Stimulated activated CD8-positive, alpha-beta memory T cell treated with anti-CD3 and anti-CD28 coated beads, Interleukin-2, amount 100 ng/mL, for 48 hours (primary cell): Measurements from ENCODE around the gene OSBPL5.

Experiments
- DNase-seq, 2 donors: peaks; one replicate each; pipeline ENCODE4 v3.0.0-alpha.2; 2020; ENCODE audit warnings: low read depth in 2 of 2

The OSBPL5 gene

GRCh38 chr11:3162410-3163240, 2.5 kb downstream of the OSBPL5 start:
- DNase-seq: no peak

DNA sequence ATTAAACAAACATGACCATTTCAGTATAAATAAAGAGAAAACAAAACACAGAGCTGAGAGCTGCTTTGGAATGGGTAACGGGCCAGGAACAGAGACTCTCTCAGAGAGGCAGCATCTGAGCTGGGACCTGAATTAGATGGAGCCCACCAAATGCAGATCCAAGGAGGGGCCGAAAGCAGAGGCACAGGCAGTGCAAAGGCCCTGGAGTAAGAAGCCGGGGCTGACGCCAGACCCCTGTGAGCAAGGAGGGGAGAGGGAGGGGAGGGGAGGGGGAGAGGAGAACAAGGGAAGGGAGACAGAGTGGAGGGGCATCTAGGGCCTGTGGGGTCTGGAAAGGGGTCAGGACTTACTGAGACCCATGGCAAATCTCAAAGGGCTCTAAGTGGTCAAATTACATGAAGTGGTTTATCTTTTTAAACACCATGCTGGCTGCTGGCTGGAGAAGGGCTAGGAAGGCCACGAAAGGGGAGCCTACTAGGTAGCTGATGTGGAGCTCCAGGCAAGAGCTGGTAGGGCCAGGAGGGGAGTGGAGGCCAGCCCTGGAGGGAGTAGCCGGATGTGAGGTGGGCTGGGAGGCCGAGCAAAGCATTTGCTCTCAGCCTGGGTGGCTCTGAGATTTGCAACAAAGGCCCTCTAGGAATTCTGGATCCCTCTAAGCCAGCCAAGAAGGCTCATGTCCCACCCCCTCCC, 3.2 kb downstream of the OSBPL5 start:
- DNase-seq: no peak

GRCh38 chr11:3161309-3161708, 3.8 kb downstream of the OSBPL5 start:
- DNase-seq: no peak

GRCh38 chr11:3160252-3161031, 4.7 kb downstream of the OSBPL5 start:
- DNase-seq: no peak

GRCh38 chr11:3159296-3160190, 5.6 kb downstream of the OSBPL5 start:
- no peak for DNase-seq

DNA sequence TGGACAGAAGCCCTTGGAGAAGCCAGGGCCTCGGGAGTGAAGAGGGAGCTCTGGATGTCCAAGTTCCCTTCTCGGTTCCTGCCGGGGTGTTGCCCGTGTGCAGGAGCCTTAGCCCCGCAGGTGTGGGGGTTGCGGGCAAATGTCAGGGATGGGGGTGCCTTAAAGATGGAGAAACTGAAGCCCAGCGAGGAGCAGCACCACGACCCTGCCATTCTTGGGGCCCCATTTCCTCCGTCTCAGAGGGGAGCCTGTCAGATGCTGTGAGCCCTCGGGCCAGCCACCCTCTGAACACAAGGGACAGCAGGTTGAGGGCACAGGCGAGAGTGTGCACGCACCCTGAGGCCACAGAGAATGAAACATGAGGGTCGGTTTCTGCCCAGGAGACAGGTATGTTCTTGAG, 6.3 kb downstream of the OSBPL5 start:
- no peak for DNase-seq

DNA sequence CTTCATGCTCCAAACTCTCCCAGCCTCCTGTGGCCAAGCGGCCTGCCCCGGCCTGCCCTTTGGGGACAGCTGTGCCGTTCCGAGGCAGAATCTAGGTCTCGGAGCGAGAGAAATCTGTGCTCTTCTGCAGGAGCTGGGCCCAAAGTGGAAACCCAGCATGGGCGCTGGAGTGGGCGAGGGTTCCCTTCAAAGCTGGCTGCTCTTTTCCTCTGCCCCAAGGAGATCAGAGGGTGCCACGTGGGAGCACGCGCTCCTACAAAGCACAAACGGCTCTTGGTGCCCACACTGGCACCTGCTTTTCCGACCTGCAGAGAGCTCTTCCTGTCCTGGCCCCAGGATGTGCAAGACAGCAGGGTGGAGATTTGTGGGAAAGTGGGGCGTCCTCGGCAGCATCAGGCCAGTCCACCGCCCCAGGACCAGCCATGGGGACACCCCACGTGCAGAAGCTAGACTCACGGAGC, 6.9 kb downstream of the OSBPL5 start:
- no peak for DNase-seq

DNA sequence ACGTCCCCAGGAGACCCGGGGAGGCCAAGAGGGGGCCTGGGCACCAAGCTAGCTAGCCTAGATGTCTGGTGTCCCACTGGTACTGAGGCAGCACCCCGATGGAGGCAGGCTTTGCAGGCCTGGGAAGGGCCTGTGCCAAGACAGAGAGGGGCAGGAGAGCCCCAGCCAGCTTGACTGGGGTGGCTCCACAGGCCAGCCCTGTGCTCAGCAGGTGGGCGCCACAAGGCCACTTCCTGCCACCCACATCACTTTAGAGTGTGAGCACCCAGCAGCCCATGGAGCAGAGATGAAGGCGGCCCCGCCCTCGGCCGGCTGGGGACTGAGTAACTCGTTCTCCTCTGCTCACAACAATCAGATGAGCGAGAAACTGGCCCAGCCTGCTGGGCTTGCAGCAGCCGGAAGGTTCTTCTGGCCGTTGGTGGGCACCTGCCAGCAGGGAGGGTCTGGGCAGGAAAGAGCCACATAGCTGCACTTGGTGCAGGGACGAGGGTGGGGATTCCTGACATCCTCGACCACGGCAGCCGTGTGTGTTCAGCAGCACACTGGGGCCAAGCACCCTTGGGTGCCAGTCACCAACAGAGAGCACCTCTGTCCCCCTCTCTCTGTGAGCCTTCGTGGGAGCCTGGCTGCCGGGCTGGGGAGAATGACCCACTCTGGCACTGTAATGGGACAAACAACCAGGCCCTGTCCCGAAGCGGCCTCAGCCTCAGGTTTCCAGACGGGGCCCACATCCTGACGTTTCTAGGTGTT, 7.6 kb downstream of the OSBPL5 start:
- no peak for DNase-seq

DNA sequence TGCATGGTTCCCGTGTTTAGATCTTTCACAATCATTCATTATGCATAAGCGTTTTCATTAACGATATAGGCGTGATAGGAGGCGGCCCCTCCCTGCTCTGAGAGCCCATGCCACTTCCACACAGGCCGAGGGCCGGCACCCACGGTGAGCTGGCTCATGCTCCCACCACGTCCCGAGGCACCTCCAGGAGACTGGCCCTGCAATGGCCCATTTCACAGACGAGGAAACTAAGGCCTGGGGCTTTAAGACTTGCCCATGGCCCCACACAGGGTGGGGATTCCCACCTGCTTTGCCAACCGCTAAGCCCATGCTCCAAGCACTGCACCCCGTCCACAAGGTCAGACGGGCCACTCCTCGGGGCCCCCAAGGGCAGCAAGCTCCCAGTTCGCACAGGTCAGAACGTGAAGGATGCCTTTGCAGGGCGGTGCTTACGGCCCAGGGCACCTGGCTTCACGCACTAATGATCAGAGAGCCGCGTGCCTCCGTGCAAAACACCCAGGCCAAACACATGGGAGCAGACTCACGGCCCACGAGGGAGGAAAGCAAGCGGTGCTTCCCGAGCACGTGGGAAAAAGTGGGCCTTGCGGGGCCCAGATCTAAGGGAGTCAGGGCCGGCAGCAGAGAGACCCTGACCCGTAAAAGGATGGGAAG, 8.3 kb downstream of the OSBPL5 start:
- no peak for DNase-seq

DNA sequence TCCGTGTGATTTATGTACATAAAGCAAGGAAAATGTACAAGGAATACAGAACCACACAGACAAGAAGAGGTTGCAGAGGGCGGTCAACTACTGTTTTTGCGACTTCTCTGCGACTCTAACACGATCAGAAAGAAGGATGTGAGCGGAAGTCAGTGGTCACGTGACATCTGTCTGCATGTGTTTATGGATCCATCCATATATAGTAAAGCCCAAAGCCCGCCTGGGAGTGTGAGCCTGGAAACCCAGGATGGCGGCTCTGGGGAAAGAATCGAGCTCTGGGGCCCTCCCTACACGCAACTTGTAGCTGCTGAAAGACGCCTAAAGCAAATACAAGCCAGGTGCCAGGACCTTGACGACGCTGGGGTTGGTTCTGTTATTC, 8.8 kb downstream of the OSBPL5 start:
- DNase-seq: no peak

DNA sequence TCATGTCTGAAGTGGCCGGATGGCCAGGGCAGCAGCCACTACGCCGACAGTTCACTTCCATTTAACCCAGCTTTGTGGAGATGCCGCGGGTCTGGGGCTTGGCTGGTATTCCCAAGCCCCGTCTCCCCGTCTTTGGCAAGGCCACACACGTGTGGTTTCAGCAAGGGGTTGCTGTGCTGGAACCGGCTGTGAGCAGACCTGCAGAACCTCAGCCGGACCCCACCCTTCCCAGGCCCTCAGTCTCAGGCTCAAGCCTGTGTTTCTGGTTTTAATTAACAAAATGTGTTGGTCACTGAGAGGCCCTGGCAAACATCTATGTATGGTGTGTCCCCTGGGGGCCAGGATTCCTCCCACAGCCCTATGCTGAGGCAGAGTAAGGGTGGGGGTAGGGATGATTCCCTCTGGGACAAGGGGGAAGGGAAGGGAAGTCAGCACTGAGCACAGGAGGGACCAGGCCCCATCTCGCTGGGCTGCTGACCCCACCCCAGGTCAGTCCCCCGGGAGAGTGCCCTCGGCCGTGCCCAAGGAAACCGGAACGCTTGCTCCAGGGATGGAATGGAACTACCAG, 9.3 kb downstream of the OSBPL5 start:
- DNase-seq: no peak

- no peak for DNase-seq
These were observed 9.9 kb downstream of the OSBPL5 start for GRCh38 chr11:3155216-3155615.

- DNase-seq: no peak
These were observed 11.0 kb downstream of the OSBPL5 start for GRCh38 chr11:3154001-3154599.

GRCh38 chr11:3153291-3153861, 11.7 kb downstream of the OSBPL5 start:
- DNase-seq: no peak

DNA sequence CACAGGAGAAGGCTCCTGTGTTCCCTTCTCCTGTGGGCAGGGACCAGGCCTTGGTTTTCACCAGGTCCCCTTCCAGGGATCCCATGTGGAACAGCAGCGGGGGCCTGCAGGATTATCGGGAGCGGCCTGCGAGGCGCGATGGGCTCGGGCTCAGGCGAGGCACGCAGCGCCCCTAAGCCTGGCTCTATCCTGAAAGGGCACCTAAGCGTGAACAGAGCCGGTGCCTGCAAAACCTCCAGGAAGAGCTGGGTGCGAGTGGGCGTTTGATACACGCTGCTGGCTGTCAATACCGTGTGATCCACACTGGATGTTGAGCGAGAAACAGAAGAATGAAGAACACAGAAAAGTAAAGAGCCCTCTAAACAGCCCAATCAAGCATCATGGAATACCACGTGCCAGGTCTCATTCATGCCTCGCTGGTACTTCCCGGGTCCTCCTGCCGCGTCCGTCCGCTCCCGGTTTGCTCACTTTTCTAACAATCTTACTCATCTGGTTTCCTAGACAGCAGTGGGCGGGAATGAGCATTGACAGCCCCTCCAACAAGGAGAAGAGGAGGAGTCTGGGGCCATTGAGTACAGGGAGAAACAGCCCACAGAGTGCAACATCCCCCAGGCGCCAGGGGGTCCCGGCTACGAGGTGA, 12.5 kb downstream of the OSBPL5 start:
- no peak for DNase-seq

- no peak for DNase-seq
These were observed 14.4 kb downstream of the OSBPL5 start for GRCh38 chr11:3150726-3151125.

GRCh38 chr11:3149852-3150188, 15.3 kb downstream of the OSBPL5 start:
- no peak for DNase-seq

DNA sequence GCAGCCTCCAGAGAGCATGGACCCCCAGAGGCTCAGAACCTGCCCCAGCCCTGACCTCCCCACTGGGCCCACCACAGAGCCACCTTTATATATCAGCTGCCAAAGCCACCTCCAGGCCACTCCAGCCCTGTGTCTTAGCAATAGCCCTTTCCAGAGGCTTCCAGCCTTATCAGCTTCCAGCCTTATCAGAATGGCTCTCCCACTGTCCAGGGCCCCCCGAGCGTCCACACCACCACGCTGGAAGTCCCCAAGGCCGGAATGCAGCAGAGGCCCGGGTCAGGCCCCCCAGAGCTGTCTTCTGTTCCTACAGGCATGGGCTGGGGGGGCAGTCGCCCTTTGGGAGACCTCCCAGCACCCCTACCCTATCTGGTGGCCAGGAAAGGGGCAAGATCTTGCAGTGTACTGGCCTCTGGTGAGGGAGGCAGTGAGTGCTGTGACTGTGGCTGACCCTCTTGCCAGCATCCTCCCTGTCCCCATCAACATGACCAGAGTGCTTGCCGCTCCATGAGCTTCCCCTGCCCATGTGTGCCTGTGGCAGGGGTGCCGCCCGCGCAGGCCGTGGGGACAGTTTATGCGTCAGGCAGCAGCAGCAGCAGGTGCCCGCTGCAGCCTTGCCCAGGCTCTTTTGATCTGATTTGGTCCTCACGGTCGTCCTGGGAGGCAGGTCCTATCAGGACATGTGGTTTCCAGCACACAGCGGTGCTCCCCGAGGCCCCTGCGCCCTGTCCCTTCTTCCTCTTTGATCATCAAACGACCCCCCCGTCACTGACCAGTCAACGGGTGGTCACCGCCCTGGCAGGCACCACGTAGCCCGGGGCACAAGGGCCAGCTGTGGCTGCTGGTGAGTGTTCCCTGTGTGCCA, 15.9 kb downstream of the OSBPL5 start:
- DNase-seq: no peak
